ENCODE measurements around the gene SNUPN.

Gene SNUPN

DNA sequence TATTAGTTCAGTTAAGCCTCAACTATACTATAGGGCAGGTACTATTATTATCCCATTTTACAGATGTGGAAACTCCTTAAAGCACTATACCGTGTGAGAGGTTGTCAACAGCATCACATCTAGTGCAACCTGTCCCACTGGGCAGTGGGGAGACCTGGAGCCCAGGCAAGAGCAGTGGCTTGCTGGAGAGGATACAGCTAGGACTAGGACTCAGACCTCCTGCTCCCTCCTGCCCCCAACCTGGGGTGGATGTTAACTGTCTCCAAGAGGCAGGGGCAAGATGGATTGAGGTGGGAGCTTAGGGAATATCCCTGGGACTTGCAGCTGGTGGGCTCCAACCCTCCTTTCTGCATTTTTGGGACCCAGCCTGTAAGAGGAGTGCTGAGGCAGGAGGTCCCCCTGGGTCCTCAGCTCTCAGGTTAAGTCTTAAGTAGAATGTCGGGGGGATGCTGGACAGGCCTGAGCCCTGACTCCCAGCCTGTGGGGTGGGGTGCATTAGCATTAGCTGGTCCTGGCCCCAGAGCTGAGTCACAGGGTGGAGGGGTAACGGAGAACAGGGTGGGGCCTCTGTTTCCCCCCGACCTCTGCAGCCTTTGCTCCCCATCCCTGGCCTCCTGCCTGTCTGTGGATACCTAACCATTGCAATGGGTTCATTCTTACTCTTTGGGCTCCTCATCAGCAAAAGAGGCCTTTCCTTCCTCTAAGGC lies 28.8 kb upstream of the SNUPN start:
- DNase-seq: no peak

DNA sequence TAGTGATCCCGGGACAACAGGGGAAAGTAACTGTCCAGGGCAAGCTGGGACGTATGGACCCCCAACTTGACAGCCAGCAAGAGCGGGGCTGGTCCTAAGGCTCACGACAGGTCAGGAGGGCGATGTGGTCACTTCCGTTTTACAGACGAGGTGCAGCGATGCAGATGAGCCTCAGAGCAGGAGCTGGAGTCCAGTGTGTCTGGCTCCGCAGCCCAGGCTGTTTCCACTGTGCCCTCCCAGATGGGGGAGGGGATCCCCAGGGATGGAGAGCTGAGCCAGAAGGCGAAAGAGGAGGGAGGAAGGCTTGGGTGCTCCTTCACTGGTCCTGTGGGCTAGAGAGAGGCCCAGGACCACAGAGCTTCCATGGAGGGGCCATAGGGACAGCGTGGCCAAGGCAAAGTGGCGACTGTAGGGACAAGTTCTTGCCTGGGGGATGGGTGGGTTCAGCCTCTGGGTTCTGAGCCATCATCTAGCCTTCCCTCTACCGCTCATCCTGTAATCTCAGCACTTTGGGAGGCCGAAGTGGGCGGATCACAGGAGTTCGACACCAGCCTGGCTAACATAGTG lies 27.9 kb upstream of the SNUPN start:
- DNase-seq: peak in 1 of 56 donors; percentile 4

DNA sequence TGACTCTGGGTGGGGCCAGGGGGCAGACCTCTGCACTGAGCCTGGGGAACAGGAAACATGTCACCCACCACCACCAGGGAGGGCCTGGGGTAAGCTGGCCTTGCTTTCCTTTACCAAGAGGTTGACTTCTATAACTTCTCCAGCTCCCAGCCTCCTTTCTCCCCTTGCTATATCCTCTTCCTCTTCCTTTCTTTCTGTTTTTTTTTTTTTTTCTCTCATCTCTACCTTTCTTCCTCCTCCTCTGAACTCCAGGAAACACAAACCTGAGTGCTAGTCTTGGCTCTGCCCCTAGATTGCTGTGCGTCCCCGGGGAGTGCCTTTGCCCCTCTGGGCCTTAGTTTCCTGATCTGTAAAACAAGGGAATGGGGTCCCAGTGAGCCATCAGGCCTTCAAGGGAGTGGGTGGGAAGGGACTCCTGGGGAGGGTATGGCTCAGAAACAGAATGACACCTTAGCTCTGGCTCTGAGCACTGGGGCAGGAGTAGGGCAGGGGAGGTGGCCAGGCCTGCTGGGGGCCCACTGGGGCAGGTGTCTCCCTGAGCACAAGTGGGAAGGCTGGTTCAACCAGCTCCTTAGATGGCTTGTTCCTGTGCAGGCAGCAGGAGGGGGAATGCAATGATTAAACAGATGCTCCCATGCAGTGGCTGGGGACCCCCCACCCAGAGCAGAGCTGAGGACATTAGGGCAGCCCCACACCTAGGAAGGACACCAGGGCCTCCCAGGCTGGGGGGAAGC lies 26.5 kb upstream of the SNUPN start:
- DNase-seq: no peak

DNA sequence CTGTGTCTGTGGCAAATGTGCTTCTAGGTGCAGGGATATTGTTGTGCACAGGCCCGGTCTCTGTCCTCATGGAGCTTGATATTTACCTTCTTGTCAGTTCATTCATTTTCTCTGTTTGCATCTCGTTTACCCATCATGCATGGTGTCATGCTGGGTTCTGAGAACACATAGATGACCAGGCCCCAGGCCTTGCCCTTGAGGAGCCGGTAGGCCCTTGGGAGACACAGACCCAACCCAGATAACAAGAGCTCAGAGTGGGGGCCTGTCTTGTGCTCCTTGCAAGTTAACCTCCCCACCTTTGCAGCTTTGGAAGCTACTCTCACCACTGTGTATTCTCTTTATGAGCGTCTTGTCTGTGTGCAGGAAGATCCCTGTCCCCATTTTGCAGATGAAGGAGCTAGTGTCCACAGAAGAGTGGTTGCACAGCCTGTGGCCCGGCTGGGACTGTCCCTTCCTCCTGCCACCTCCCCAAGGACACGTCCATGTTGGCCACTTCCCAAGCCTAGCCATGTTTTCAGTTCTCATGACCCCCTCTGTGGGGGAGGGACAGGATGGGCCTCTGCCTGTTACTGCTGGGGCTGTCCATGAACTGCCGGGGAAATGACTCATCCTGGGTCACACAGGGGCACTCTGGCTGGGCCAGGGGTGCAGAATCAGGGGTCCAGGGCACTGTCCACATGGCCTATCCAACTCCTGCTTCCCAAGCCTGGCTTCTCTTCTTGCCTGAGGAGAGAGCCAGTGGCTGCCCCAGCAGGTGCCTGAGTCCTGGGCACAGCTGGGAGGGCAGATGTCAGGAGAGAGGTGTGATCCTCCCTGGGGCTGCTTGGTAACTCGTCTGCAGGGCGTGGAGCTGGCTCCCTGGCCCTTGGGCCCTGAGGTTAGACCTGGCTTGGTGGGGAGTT lies 25.6 kb upstream of the SNUPN start:
- no peak for DNase-seq

DNA sequence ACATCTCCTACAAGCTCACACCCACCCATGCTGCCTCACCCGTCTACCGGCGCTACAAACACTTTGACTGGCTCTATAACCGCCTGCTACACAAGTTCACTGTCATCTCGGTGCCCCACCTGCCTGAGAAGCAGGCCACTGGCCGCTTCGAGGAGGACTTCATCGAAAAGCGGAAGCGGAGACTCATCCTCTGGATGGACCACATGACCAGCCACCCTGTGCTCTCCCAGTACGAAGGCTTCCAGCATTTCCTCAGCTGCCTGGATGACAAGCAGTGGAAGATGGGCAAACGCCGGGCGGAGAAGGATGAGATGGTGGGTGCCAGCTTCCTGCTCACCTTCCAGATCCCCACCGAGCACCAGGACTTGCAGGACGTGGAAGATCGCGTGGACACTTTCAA lies 24.3 kb upstream of the SNUPN start:
- no peak for DNase-seq

DNA sequence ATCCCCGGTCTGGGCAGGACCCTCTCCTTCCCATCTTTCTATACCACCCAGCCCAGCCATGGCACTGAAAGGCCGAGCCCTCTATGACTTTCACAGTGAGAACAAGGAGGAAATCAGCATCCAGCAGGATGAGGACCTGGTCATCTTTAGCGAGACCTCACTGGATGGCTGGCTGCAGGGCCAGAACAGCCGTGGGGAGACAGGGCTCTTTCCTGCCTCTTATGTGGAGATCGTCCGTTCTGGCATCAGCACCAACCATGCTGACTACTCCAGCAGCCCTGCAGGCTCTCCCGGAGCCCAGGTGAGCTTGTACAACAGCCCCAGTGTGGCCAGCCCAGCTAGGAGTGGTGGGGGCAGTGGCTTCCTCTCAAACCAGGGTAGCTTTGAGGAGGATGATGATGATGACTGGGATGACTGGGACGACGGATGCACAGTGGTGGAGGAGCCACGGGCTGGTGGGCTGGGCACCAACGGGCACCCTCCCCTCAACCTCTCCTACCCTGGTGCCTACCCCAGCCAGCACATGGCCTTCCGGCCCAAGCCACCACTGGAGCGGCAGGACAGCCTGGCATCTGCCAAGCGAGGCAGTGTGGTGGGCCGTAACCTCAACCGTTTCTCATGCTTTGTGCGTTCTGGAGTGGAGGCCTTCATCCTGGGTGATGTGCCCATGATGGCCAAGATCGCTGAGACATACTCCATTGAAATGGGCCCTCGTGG lies 23.7 kb upstream of the SNUPN start:
- no peak for DNase-seq

DNA sequence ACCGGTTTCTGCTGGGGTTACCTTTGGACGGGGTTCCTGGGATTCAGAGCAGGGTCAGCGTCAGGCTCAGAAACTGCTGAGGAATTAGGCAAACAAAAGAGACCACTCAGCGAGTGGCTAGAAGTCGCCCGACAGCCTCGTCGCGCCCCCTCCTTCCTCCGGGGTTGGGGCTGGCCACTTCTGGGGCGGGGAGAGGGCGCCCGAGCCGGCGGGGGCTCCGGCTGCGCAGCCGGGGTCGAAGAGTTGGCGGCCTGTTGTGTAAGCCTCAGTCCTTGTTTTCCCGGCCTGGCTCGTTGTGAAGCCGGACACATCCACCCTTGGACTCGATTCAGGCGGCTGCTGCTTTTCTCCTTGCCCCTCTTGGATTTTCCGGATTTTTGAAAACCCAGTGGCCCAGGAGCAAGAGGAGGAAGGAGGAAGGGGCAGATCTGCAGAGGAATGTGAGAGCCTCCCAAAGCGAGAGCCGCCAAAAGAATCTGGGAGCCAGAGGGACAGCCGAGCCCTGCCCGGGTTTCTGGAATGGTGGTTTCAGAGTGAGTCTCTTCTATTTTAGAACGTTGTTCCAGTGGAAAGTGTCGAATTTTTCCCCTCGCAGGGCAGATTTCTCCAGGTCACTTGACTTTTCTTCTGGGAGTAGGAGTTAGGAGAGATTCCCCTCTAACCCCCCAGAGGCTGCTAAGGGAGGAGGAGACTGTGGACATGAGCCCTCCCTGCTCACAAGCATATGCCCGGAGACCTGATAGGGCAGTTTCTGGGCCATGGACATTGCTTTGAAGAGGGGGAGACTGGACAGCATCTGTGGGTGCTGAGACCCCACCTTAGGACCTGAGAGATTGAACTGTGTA lies 22.9 kb upstream of the SNUPN start:
- DNase-seq: peak in 25 of 56 donors; percentile 15 to 68 (median 39)

DNA sequence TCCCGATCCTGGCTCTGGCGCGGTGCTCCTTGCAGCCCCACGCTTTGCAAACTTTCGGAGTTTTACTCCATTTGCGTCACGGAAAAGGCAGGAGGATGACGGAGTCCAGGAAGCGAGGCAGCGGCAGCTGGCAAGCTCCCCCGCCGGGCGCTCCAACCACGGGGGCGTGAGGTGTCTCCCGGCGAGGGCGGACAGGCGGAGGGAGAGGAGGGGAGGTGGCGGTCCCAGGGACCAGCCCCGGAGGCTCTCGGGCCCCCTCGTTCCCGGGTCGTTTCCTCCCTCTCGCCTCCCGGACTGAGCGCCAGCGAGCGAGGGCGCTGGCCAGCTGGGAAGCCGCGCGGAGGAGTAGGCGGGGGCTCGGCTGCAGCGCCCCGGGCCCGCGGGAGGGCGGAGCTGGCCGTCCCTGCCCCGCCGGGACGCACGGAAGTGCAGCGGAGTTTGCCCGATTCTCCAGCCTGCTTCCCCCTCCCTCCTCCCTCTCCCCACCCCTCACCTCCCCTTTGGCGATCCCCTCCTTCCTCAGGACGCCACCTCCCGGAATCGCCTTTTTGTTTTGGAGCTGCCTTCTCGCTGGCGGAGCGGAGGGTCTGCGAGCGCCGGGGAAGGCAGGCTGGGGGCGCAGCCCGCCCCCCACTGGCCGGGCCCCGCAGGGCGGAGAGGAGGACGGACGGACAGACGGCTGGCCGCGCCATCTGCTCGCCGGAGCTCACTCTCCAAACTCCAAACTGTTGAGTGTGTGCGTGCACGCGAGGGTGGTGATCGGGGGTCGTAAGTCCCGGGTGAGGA lies 22.0 kb upstream of the SNUPN start, which contains the start of gene SNX33:
SNX33 (plus strand) TSS at position 543 of the 786 bp plus-strand sequence. CDS start 1,191 bp downstream, outside the sequence.
- DNase-seq: peak in 40 of 56 donors; percentile 32 to 81 (median 55)

DNA sequence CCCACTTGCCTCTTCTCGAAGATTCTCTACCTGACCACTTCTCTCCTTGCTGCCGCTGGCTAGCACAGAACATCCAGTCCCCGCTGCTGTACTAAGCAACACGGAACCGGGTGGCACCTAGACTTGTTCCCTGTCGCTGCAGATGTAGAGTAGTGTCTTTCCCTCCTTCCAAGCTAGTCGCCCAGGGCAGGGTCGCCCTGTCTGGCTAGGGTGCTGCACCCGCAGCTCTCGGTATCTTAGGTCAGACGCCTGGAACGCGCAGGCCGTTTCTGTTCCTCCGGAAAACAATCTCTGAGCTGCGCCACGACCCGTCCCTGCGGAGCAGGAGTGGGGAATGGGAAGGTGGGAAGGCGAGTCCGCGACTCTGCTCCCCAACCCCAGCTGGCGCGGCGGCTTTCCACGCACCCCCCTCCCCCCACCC lies 21.4 kb upstream of the SNUPN start:
- peak in 3 of 56 donors; percentile 41 to 61 (median 42) for DNase-seq

DNA sequence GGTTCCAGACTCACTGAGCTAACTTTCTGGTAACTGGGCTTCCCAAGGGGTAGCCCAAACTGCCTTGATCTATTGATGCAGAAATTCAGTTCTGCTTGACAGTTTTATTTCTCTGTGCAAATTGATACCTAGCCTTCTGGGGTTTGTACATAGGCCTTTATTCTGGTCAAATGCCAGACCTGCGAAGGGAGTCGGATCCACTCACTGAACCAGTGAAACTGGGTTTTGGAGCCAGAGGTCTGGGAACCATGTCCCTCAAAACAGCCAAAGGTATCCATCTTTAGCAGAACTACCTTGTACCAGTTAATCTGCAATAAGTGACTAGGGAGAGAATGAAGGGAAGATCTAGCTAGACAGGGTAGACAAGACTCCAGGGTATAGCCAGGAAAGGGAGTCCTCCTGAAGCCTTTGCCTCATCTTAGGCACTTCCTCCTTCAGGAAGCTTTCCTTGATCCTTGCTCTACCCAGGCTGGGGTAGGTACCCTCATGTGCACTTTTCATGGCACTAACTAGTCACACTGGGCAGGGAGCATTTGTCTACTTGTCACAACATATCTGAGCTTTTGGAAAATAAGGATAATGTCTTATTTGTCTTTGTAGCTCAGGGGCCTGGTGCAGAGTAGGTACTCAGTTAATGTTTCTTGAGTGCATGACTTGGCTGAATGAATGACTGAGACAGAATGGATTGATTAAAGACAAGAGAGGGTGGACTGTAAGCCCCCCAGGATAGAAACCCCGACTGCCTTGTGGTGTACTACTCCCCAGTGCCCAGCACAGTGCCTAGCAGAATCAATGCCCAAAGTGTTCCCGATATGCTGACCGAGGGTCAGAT lies 20.8 kb upstream of the SNUPN start:
- DNase-seq: no peak

DNA sequence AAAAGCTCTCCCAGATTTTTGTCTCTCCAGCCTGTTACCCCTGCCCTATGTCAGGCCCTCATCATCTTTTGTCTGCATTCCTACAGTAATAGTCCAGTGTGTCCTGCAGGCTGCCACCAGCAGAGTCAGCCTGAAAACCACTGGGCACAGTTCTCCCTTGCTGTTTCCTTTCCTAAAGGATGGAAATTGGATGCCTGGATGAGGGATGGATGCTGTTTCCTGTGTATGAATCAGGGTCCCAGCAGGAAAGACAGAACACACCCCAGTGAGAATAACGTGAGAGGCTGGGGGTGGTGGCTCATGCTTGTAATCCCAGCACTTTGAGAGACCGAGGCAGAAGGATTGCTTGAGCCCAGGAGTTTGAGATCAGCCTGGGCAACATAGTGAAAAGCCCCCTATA lies 18.9 kb upstream of the SNUPN start:
- DNase-seq: no peak

DNA sequence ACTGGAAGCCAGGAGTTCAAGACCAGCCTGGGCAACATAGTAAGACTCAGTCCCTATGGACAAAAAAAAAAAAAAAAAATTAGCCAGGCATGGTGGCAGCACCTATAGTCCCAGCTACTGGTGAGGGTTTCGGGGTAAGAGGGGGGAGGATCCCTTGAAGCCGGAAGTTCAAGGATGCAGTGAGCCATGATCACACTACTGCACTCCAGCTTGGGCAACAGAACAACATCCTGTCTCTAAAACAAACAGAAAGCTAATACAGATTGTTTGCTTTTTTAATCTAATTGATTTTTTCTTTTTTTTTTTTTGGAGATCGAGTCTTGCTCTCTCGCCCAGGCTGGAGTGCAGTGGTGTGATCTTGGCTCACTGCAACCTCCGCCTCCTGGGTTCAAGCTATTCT lies 16.1 kb upstream of the SNUPN start:
- no peak for DNase-seq

DNA sequence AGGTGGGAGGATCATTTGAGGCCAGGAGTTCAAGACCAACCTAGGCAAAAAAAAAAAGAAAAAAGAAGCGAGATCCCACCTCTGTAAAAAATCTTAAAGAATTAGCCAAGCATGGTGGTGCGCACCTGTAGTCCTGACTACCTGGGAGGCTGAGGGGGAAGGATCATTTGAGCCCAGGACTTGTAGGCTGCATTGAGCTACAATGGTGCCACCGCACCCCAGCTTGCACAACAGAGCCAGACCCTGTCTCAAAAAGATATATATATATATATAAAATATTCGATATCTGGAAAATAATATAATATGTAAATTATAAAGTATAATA lies 15.6 kb upstream of the SNUPN start:
- DNase-seq: no peak

DNA sequence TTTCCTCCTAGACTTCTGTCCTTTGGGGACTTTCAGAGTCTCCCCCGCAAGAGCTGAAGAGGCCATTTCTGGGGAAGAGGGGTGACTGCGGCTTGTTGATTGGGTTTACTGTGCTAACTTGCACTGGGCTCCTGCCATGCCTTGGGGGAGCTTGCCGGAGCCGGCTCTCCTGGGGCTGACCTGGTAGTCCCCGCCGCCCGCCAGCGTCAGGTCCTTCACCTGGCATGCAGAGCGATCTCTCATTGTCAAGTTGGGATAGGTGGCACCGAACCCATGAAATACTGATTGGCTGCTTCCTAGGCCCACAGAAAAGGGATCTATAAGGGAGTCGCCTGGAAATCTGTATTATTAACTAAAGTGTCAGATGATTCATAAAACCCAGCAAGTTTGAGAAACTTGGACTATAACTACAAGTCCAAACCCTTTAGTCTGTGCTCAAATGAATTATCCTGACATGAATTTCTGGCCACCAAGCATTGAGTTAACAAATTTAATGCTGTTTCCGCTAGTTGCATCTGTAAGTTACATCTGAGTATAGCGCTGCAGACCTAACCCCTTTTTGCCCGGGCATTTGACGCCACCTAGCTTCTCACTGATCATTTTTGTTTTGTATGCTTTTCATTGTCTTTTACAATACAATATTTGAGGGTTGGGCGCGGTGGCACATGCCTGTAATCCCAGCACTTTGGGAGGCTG lies 15.1 kb upstream of the SNUPN start:
- peak in 5 of 56 donors; percentile 51 to 68 (median 62) for DNase-seq

DNA sequence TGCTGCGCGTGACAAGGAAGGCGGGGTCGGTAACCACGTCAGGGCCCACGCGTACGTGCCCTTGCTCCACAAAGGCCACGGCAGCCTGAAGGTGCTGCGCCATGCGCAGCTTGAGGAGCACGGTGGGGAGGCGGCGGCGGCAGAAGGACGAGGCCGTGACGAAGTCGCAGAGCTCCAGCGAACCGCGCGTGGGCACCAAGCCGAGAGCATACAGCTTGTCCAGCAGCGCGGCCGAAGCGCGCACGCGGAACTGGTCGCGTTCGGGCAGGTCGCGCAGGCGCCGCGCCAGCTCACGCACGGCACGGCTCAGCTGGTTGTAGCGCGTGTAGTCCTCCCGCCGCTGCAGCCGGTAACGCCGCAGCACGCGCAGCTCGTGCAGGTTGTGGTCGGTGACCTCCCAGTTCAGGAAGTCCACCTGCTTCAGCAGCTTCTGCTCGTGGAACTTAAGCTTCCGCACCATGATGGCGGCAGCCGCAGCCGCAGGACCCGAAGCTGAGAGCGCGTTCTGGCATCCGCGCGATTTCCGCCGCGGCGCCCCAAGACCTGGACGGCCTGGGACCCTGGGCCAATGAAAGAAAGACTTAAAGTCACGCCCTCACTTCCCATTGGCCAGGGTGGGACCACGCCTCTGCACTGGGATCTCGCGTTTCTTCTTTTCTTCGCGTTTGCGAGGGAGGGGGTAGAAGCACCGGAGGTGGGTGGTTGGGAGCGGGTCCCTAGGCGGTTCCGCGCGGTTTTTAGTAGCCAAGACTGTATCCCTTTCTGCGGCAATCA lies 14.4 kb upstream of the SNUPN start, which contains the start of gene IMP3:
IMP3 (minus strand) TSS at position 516 of the 774 bp plus-strand sequence; CDS start at position 460, 56 bp downstream.
- DNase-seq: peak; percentile 63 to 98 (median 93)

DNA sequence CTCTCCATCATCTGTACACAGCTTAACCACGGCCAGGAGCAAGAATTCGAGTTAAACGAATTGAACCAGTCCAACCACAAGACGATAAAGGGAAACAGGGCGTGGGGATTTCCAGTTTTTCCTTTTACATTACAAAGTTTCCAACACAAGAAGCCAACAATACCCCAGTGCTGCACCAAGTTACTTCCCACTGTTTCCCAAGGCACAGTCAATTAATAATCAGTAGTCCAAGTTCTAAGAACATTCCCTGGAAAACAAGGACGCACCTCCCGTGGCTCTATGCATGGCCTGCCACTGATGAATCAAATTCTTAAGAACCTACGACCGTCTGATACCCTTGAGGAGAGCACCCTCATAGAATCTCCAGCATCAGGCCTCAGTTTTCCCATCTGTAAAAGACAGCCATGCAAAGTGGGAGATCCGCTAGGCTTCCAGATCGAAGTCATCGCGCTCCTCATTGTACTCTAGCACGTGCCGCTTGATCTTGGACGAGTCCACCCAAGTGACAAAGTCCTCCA lies 13.7 kb upstream of the SNUPN start:
- no peak for DNase-seq
